Activated CD4-positive, alpha-beta memory T cell treated with anti-CD3 and anti-CD28 coated beads, Interleukin-2, amount 10 ng/mL, durations not matched to agents 7 days and 5 days (primary cell): ENCODE measurements around the gene ADAMTS17. TPM values are rescaled to one million over a fixed set of nuclear protein-coding genes. Genes with fewer than 3 reads are reported as not detected.

Source experiments
- CTCF ChIA-PET: fragments of 350-600 bp; sonication (Branson Sonifier 250); formaldehyde crosslinking; loops from one replicate; lab custom pipeline; 2021; ENCODE audit warnings: antibody characterized with exemption, inconsistent platforms; lab: Charles Lee
- POLR2A ChIA-PET: fragments of 350-600 bp; sonication (Branson Sonifier 250); formaldehyde crosslinking; loops from one replicate; lab custom pipeline; 2021; ENCODE audit warnings: antibody characterized with exemption; lab: Charles Lee
- DNase-seq: peaks from one replicate; pipeline ENCODE4 v3.0.0-alpha.2; 2020
- H3K27ac Mint-ChIP-seq: one replicate; pipeline ENCODE4 v1.8.0; 2021; ENCODE audit warnings: mild to moderate bottlenecking, mixed read lengths
- H3K27me3 Mint-ChIP-seq: one replicate; pipeline ENCODE4 v1.8.0; 2021; ENCODE audit warnings: mixed read lengths
- H3K36me3 Mint-ChIP-seq: one replicate; pipeline ENCODE4 v1.8.0; 2021; ENCODE audit warnings: low read depth, mixed read lengths
- H3K4me1 Mint-ChIP-seq: one replicate; pipeline ENCODE4 v1.8.0; 2021; ENCODE audit warnings: mixed read lengths
- H3K4me3 Mint-ChIP-seq: one replicate; pipeline ENCODE4 v1.8.0; 2021; ENCODE audit warnings: mild to moderate bottlenecking, mixed read lengths
- H3K9me3 Mint-ChIP-seq: one replicate; pipeline ENCODE4 v1.8.0; 2021; ENCODE audit warnings: mixed read lengths
- total RNA-seq, 2 experiments: library from RNA; stranded (reverse); gene quantifications; one replicate each; pipeline ENCODE4 v1.2.3, GENCODE V29; 2021

ADAMTS17 gene
- total RNA-seq, 2 experiments from 2014 or later = 0.38 to 0.68 TPM

DNA sequence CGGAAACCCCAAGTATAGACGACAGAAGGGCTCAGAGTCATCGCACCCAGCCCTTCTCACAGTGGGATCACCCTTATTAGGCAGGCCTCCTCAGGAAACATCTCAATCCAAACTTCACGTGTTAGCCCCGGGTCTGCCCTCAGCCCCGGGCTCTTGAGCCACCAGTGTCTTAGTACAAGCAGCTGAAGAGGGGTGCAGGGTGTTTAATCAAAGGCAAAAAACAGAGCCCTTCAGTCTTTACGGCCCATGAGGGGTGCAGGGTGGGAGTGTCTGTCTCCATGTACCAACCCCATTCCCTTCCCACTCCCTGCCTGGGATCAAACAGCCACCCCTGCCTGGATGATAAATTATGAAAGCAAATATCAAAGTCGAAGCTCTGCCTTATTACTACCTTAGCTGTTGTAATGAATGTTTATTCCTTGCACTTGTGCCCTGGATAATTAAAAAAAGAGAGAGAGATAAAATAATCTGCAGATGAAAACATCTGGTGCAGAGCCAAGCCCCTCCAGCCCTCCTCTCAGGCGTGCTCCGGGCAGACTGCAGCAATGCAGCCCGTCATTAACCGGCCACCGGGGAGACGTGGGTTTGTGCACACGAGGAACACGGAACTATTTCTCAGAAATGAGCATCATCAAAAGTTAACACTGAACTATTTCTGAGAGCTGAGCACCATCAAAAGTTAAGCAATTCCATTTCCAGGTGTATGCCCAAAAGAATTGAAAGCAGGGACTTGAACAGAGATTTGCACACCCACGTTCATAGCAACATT, 64.5 kb downstream of the ADAMTS17 start:
- Mint-ChIP-seq H3K4me3 (no peak overlapping the region), H3K27ac (no peak overlapping the region), H3K4me1 (no peaks in the 10 kb centered on the region), H3K36me3 (no peaks in the 10 kb centered on the region), H3K9me3 (peaks cover 10% of the 10 kb centered on the region), H3K27me3 (no peaks in the 10 kb centered on the region)
- ChIA-PET POLR2A (no interaction called here), CTCF (no interaction called here)
- no peak for DNase-seq

DNA sequence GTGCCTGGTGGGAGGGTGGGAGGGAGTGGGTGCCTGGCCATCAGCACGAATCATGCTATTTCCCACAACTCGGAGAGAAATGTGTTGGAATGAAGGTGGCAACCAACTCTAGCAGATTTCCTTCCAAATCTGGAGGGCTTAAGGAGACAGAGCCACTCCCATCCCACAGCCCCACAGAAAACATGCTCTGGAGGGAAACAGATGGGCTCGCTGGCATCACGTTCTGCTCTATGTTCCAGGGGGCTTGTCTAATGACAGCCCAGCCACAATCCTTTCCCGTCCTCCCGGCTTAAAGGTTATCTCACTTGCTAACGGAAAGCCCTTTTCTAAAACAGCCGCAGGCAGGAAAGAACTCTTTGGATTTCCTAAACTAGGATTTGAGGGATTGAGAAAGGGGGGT, 65.3 kb downstream of the ADAMTS17 start:
- POLR2A ChIA-PET = no interaction called here
- Mint-ChIP-seq H3K4me1 (no peaks in the 10 kb centered on the region), H3K27me3 (no peaks in the 10 kb centered on the region), H3K4me3 (no peak overlapping the region), H3K9me3 (peaks cover 10% of the 10 kb centered on the region), H3K36me3 (no peaks in the 10 kb centered on the region), H3K27ac (no peak overlapping the region)
- DNase-seq = no peak
- CTCF ChIA-PET = no interaction called here

DNA sequence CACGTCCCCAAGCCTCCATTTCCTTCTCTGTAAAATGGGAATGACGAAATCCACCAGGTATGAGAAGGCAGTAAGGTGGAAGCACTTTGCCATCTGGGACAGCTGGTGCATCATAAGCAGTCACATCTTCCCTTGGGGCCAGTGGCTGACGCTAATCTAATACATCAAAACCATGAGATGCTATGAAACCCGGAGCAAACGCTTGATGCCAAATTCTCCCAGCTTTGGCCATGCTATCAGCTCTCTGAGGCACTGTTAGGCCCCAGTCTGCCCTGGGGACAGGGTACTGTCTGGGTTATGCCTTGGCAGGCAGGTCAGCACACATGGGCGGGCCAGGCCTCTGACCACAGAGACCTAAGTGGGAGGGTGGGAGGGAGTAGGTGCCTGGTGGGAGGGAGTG, 66.1 kb downstream of the ADAMTS17 start:
- CTCF ChIA-PET = no interaction called here
- DNase-seq = no peak
- Mint-ChIP-seq H3K4me3 (no peak overlapping the region), H3K27ac (no peak overlapping the region), H3K27me3 (no peaks in the 10 kb centered on the region), H3K9me3 (peaks cover 12% of the 10 kb centered on the region), H3K4me1 (no peaks in the 10 kb centered on the region), H3K36me3 (no peaks in the 10 kb centered on the region)
- POLR2A ChIA-PET = no interaction called here

DNA sequence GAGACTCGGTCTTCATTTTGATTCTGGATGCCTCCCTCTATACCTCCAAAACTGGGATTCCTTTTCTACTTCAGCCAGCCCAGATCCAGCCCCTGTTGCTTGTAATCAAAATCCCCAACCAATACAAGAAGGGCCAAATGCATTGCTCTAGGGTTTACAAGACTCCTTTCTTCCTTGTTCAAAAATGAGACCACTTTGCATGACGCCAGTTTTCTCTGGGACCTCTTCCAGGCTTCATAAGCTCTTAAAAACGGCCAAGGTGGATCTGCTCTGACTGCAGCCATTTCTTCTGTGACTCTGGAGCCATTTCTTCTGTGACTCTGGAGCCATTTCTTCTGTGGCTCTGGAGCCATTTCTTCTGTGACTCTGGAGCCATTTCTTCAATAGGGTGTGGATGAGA, 71.9 kb downstream of the ADAMTS17 start:
- no peak for DNase-seq
- H3K9me3 Mint-ChIP-seq = peaks cover 13% of the 10 kb centered on the region
- H3K36me3 Mint-ChIP-seq = no peaks in the 10 kb centered on the region
- ChIA-PET POLR2A (no interaction called here), CTCF (no interaction called here)
- H3K4me1 Mint-ChIP-seq = no peaks in the 10 kb centered on the region
- H3K27me3 Mint-ChIP-seq = no peaks in the 10 kb centered on the region
- H3K4me3 Mint-ChIP-seq = no peak overlapping the region
- H3K27ac Mint-ChIP-seq = no peak overlapping the region

DNA sequence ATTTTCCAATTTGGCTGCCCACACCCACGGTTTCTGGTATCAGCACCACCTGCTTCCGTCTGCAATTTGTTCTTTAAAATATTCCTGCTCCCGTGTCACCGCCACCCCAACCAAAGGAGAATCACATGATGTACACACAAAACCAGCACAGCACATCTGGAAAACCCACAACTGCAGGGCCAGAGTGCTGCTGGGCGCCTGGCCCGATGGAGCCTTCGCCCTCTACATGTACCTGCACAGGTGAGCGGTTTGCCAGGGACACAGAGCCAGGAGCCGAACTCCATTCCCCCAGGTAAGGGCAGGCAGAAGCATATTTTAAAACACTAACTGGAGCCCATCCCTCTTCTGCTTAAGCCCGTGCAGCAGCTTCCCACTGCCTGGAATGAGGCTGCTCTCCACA, 75.6 kb downstream of the ADAMTS17 start:
- no peak for DNase-seq
- Mint-ChIP-seq H3K4me3 (no peak overlapping the region), H3K27ac (no peak overlapping the region), H3K36me3 (no peaks in the 10 kb centered on the region), H3K4me1 (no peaks in the 10 kb centered on the region), H3K9me3 (peaks cover 3% of the 10 kb centered on the region), H3K27me3 (no peaks in the 10 kb centered on the region)
- ChIA-PET POLR2A (no interaction called here), CTCF (no interaction called here)

DNA sequence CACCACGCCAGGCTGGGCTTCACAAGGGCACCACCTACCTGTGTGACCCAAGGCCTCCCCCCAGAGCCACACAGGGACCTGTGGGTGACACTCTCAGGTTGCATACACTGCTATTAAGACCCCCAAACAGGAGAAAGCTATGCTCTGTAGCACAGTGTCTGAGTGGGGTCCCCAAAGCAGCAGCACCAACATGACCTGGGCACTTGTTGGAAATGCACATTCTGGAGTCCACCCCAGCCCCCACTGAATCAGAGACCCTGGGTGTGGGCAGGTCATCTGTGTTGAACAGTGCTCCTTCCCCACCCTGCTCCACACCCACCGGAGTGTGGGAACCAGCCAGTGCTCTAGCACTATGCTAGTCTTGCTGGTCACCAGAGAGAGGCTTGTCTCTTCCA, 76.1 kb downstream of the ADAMTS17 start:
- no peaks in the 10 kb centered on the region for H3K36me3 Mint-ChIP-seq
- peaks cover under 1% of the 10 kb centered on the region for H3K9me3 Mint-ChIP-seq
- H3K27ac Mint-ChIP-seq = no peak overlapping the region
- H3K4me1 Mint-ChIP-seq = no peaks in the 10 kb centered on the region
- DNase-seq = no peak
- POLR2A ChIA-PET = no interaction called here
- no peak overlapping the region for H3K4me3 Mint-ChIP-seq
- CTCF ChIA-PET = no interaction called here
- no peaks in the 10 kb centered on the region for H3K27me3 Mint-ChIP-seq

DNA sequence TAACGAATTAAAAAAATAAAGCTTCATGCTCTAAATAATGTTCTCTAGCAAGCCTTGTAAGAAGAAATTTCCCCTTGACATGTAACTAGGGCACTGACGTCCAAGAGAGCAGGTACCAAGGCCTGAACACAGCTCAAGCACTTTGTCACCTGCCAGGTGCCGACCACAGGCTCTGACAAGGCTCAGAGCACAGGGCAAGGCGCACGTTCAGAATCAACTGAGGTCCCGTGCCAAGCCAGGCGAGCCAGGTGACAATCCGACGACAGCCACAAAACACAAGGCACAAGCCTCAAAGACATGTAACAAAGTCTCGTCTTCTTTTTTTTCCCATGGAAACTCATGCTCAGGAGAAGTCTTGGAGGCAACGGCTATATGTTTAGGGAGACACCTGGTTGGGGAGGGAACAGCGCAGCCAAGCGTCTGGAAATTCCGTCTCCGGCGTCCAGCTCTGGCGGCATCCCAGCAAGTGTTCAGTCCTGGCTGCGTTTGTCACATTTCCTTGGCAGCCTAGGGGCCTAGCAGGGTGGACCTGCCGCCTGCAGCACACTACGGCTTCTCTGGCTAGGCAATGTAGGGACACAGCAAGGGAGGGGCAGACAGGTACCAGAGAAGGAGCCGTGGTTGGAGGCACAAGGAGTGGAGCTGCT, 76.7 kb downstream of the ADAMTS17 start:
- Mint-ChIP-seq H3K9me3 (no peaks in the 10 kb centered on the region), H3K36me3 (no peaks in the 10 kb centered on the region), H3K27ac (no peak overlapping the region), H3K27me3 (no peaks in the 10 kb centered on the region), H3K4me1 (no peaks in the 10 kb centered on the region), H3K4me3 (no peak overlapping the region)
- no peak for DNase-seq
- CTCF ChIA-PET = no interaction called here
- POLR2A ChIA-PET = no interaction called here

DNA sequence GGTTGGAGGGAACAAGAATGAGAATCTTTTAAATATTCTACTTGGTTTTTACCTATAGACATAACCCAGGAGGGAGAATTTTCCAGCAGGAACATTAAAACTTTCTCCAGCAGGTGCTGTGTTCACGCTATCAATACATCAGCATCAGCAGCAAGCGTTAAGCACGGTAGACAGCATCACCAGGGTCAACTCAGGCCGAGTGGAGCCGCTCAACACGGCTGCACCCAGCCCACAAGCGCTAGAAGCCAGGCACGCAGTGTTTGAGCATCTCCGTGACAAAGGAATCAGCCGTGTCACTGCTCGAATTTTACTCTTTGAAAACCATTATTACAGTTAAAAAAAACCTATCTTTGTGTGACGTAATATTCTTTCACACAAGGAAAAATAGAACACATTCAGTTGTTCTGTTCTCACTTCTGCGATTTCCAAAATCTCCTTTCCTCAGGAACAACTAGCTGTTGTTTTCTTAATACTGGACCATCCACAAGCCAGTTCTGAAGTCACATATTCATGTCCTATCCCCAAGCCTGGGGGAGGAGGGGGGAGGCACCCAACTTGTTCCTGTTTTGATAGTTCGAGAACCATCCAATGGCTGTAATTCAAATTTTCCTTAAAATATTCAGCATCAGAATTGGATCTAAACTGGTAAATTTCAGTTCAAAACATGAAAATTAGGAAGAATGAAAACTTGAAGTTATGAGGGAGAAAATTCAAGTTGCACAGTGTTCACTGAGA, 77.9 kb downstream of the ADAMTS17 start:
- Mint-ChIP-seq H3K4me3 (no peak overlapping the region), H3K9me3 (no peaks in the 10 kb centered on the region), H3K4me1 (no peaks in the 10 kb centered on the region), H3K36me3 (no peaks in the 10 kb centered on the region), H3K27ac (no peak overlapping the region), H3K27me3 (no peaks in the 10 kb centered on the region)
- CTCF ChIA-PET = no interaction called here
- POLR2A ChIA-PET = no interaction called here
- DNase-seq = no peak

DNA sequence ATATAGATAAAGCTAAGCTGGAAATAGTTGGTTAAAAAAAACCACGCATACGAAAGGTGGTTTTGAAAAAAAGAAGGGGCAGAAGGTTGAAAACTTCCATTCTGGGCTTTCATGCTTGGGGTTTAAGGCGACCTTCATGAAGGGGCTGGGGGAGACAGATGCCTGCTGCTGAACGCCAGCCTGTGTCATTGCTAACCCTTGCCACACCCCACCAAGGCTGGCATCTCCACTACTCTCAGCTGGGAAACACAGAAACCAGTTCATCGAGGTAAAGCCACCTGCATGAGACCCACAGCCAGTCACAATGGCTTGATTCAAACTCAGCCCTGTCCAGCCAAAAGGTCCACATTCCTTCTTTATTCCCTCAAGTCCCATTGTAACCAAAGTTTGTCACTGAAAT, 78.7 kb downstream of the ADAMTS17 start:
- Mint-ChIP-seq H3K4me3 (no peak overlapping the region), H3K9me3 (no peaks in the 10 kb centered on the region), H3K27ac (no peak overlapping the region), H3K4me1 (no peaks in the 10 kb centered on the region), H3K27me3 (no peaks in the 10 kb centered on the region), H3K36me3 (no peaks in the 10 kb centered on the region)
- CTCF ChIA-PET = no interaction called here
- no peak for DNase-seq
- POLR2A ChIA-PET = no interaction called here

DNA sequence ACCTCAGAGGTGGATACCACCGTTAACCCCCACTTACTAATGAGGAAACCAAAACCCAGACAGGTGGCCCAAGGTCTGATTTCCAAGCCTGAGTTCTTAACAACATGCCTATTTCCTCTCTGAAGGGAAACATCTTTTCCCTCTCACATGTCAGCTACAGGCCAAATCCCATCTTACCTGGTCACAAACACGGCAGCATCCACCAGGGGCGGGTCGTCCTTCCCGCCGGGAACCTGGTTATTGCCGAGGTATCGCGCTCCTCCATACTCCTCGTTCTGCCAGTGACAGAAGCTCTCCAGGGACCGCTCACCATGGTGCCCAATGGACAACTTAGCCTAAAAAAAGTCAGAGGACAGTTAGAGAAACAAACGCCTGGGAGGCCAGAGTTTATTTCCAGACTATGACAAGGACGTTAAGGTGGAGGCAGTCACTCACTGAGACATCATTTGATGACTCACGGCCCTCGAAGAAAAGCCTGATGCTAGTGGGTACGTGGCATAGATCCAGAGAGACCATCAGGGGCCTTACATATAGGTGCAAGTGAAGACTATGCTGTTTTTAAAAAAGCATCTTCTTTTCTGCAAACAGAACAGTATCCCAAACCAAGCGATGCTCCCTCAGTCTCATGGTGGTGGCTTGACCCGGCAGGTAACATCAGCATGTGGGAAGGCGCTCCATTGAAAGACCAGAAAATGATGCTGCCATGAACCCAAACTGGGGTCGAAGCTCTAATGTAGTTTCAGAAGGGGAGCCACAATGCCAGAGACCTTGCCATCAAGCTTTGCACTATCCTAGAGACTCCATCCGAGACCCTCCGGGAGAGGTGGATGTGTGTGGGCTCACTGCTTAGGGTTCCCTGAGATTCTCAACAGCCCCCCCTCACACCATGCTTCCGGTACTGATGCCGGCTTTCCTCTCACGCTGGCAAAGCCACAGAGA, 80.2 kb downstream of the ADAMTS17 start:
- Mint-ChIP-seq H3K9me3 (peaks cover 3% of the 10 kb centered on the region), H3K4me1 (no peaks in the 10 kb centered on the region), H3K36me3 (no peaks in the 10 kb centered on the region), H3K27me3 (no peaks in the 10 kb centered on the region), H3K27ac (no peak overlapping the region), H3K4me3 (no peak overlapping the region)
- ChIA-PET CTCF (no interaction called here), POLR2A (no interaction called here)
- DNase-seq = no peak

DNA sequence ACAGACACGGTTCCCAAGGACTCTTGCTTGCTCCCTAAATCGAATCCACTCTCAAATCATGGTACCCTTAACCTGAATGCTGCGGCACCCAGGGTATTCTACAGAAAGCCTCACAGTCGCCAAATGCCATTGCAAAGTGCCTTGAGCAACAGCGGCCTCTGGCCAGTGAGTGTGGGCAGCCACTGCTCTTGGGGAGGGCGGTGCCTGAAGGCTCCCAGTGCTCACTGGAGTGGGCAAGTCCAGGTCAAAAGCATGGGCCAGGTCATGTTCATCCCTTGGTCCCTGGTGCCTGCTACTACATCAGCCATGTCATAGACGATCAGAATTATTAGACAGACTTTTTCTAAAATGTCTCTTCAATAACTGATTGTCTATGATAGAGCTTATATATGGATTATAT, 82.5 kb downstream of the ADAMTS17 start:
- Mint-ChIP-seq H3K27me3 (no peaks in the 10 kb centered on the region), H3K4me1 (no peaks in the 10 kb centered on the region), H3K36me3 (no peaks in the 10 kb centered on the region), H3K4me3 (no peak overlapping the region), H3K27ac (no peak overlapping the region), H3K9me3 (peaks cover 3% of the 10 kb centered on the region)
- ChIA-PET CTCF (no interaction called here), POLR2A (no interaction called here)
- no peak for DNase-seq

DNA sequence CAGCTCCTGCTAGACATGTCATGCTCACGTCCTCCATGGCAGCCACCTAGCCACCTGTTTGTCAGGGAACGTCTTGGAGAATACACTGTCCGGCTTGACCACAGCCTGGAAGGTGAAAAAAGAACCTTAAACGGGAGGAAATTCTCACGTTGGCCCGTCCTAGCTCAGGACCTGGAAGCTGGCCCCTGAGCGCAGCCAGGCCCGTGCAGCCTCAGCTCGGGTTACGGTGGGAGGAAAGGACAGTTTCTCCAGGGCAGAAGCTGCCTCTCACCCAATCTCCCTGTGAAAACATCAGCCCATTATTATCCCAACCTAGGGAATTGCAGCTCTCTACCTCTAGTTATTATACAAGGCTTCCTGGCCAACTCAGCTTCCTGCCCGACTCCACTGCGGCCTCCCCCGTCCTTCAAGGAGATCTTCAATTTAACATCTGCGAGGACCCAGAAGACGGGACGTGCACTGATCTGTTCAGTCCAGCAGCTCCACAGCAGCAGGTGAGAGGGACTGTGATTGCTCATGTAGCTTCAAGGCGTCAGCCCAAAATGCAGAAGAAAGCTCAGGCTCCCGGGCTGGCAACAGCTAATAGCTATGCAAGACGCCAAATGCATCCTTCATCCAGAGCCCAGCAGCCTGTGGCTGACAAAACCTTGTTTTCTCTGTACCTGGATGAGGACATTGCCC, 84.7 kb downstream of the ADAMTS17 start:
- Mint-ChIP-seq H3K27ac (no peak overlapping the region), H3K4me3 (no peak overlapping the region), H3K9me3 (peaks cover 3% of the 10 kb centered on the region), H3K36me3 (no peaks in the 10 kb centered on the region), H3K27me3 (no peaks in the 10 kb centered on the region), H3K4me1 (no peaks in the 10 kb centered on the region)
- DNase-seq = no peak
- ChIA-PET POLR2A (no interaction called here), CTCF (no interaction called here)
